ENCODE results near the gene LGALS4. TPM values are rescaled to one million over a fixed set of nuclear protein-coding genes. Genes with fewer than 3 reads are reported as not detected.
"Not testable (repeated sequence)": the region's sequence is repeated elsewhere in the genome, so short reads cannot be mapped to it uniquely, and the experiment has no call there.

The LGALS4 gene
- total RNA-seq, 1 experiment from 2014 or later, result 0.54 TPM

GRCh38 chr19:38770228-38770948 lies 42.4 kb downstream of the LGALS4 start:
- DNase-seq (ENCODE audit: low spot score), result not testable (repeated sequence)

- no peak for DNase-seq (ENCODE audit: low spot score)
These were observed 43.0 kb downstream of the LGALS4 start for GRCh38 chr19:38769635-38770211.

GRCh38 chr19:38766276-38767047 lies 46.3 kb downstream of the LGALS4 start:
- DNase-seq (ENCODE audit: low spot score), result no peak

- no peak for DNase-seq (ENCODE audit: low spot score)
These were observed 47.5 kb downstream of the LGALS4 start for GRCh38 chr19:38765214-38765613.

- no peak for DNase-seq (ENCODE audit: low spot score)
These were observed 48.9 kb downstream of the LGALS4 start for GRCh38 chr19:38763795-38764220.

- not testable (repeated sequence) for DNase-seq (ENCODE audit: low spot score)
These were observed 50.8 kb downstream of the LGALS4 start for GRCh38 chr19:38761884-38762389.

GRCh38 chr19:38760805-38761517 lies 51.8 kb downstream of the LGALS4 start:
- not testable (repeated sequence) for DNase-seq (ENCODE audit: low spot score)

- DNase-seq (ENCODE audit: low spot score), result no peak
These were observed 53.1 kb downstream of the LGALS4 start for GRCh38 chr19:38759590-38760003.

- DNase-seq (ENCODE audit: low spot score), result not testable (repeated sequence)
These were observed 58.5 kb downstream of the LGALS4 start for GRCh38 chr19:38754196-38754595.

GRCh38 chr19:38753783-38754182 lies 59.0 kb downstream of the LGALS4 start:
- DNase-seq (ENCODE audit: low spot score), result not testable (repeated sequence)

Other genes starting within 250 kb of the LGALS4 start
- gene MAP4K1, start 195.0 kb downstream of the LGALS4 start, total RNA-seq (2014; rRNA removed; shearing (Covaris generic)), result 0.29 and 3.0 TPM in 2 replicates
- gene EIF3K, start 193.8 kb downstream of the LGALS4 start, total RNA-seq (2014; rRNA removed; shearing (Covaris generic)), result 980 and 1,233 TPM in 2 replicates
- 157 and 262 TPM in 2 replicates for gene ACTN4, start 165.3 kb downstream of the LGALS4 start, total RNA-seq (2014; rRNA removed; shearing (Covaris generic))
- gene CAPN12, start 68.5 kb downstream of the LGALS4 start, total RNA-seq (2014; rRNA removed; shearing (Covaris generic)), result not detected in 2 replicates
- not detected in 2 replicates for gene LGALS7, start 39.4 kb downstream of the LGALS4 start, total RNA-seq (2014; rRNA removed; shearing (Covaris generic))
- gene LGALS7B, start 23.7 kb downstream of the LGALS4 start, total RNA-seq (2014; rRNA removed; shearing (Covaris generic)), result not detected in 2 replicates
- gene ECH1, start 18.8 kb upstream of the LGALS4 start, total RNA-seq (2014; rRNA removed; shearing (Covaris generic)), result 73.8 and 108 TPM in 2 replicates
- gene HNRNPL, start 37.0 kb upstream of the LGALS4 start, total RNA-seq (2014; rRNA removed; shearing (Covaris generic)), result 249 and 281 TPM in 2 replicates
- 0.23 and 1.2 TPM in 2 replicates for gene RINL, start 65.3 kb upstream of the LGALS4 start, total RNA-seq (2014; rRNA removed; shearing (Covaris generic))
- 64.6 and 74.6 TPM in 2 replicates for gene SIRT2, start 86.7 kb upstream of the LGALS4 start, total RNA-seq (2014; rRNA removed; shearing (Covaris generic))
- 19.2 and 19.6 TPM in 2 replicates for gene NFKBIB, start 87.0 kb upstream of the LGALS4 start, total RNA-seq (2014; rRNA removed; shearing (Covaris generic))
- gene CCER2, start 99.2 kb upstream of the LGALS4 start, total RNA-seq (2014; rRNA removed; shearing (Covaris generic)), result not detected in 2 replicates
- gene SARS2, start 117.8 kb upstream of the LGALS4 start, total RNA-seq (2014; rRNA removed; shearing (Covaris generic)), result 31.7 and 41.8 TPM in 2 replicates
- 117 and 120 TPM in 2 replicates for gene MRPS12, start 118.0 kb upstream of the LGALS4 start, total RNA-seq (2014; rRNA removed; shearing (Covaris generic))
- gene FBXO17, start 162.8 kb upstream of the LGALS4 start, total RNA-seq (2014; rRNA removed; shearing (Covaris generic)), result 35.6 and 46.6 TPM in 2 replicates
- gene FBXO27, start 219.6 kb upstream of the LGALS4 start, total RNA-seq (2014; rRNA removed; shearing (Covaris generic)), result 2.2 and 4.5 TPM in 2 replicates

Measured in H4 (cell line).